GM21515 (cell line): Measurements from ENCODE around the gene TRIM49D1.
"Not testable (repeated sequence)": the region's sequence is repeated elsewhere in the genome, so short reads cannot be mapped to it uniquely, and the experiment has no call there.

Experiments
- ATAC-seq: cut with Tn5 transposase; IDR thresholded peaks from one replicate; pipeline ENCODE4 v1.9.1; 2021; ENCODE audit not compliant: unreplicated experiment

TRIM49D1 gene, protein sequence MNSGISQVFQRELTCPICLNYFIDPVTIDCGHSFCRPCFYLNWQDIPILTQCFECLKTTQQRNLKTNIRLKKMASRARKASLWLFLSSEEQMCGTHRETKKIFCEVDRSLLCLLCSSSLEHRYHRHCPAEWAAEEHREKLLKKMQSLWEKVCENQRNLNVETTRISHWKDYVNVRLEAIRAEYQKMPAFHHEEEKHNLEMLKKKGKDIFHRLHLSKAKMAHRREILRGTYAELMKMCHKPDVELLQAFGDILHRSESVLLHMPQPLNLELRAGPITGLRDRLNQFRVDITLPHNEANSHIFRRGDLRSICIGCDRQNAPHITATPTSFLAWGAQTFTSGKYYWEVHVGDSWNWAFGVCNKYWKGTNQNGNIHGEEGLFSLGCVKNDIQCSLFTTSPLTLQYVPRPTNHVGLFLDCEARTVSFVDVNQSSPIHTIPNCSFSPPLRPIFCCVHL

GRCh38 chr11:89922195-89922660, at the start of gene TRIM49D1:
TRIM49D1 (minus strand) TSS chr11:89922245; CDS start chr11:89917710, 4,535 bp downstream.
- ATAC-seq: no peak

DNA sequence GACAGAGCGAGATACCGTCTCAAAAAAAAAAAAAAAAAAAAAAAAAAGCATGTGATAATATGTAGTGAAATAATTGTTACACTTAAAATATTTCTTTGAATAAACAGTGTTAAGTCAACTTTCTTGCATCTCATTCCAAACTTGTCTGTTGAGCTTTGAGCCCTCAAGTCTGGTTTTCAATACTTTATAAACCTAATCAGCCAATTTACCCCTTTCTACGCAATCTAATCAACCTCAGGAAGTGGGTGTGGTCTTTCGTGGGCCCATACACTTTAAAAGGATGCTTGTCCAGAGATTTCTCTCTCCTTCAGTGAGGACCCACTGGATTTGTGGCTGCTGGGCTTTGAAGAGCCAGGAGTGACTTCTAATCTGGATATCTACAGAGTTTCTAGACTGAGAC, 43.7 kb upstream of the TRIM49D1 start, which contains the start of gene TRIM64:
Gene TRIM64, plus strand, starts transcription at position 301 of the 400 bp plus-strand sequence. CDS start 2,467 bp downstream, outside the sequence.
- ATAC-seq: not testable (repeated sequence)

GRCh38 chr11:89960833-89961232, 38.8 kb upstream of the TRIM49D1 start:
- ATAC-seq: not testable (repeated sequence)

GRCh38 chr11:89923764-89924163, 1.7 kb upstream of the TRIM49D1 start, which contains the start of gene TRIM49D2:
TRIM49D2 (plus strand) TSS chr11:89924064; CDS start chr11:89926762, 2,698 bp downstream.
- ATAC-seq: not testable (repeated sequence)

- ATAC-seq: not testable (repeated sequence)
These were observed 21.2 kb downstream of the TRIM49D1 start for GRCh38 chr11:89900809-89901208.

DNA sequence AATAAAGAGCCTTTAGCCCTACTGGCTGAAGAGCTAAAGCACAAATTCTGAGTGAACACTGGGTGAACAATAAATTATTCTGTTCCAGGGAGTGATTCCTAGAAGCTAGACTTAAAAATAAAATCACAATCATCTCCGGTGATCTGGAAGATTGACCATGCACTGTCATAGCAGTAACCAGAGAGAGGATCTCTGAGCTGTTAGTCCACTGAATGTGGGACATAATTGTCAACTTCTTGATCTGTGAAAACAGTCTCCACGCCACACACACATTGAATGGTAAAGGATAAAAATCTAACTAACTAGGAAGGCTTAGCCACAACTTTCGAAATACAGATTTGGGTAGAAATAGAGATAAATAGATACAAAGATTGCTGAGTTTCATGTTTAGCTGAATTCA, 28.8 kb downstream of the TRIM49D1 start:
- ATAC-seq: not testable (repeated sequence)

DNA sequence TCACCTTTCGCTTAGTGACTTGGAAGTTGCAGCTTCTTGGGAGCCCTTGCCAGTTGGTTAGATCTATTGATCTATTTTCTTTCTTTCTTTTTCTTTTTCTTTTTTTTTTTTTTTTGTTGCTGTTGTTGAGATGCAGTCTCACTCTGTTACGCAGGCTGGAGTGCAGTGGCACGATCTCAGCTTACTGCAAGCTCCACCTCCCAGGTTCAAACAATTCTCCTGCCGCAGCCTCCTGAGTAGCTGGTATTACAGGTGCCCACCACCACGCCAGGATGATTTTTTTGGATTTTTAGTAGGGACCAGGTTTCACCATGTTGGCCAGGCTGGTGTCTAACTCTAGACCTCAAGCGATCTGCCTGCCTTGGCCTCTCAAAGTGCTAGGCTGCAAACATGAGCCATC, 44.5 kb downstream of the TRIM49D1 start:
- not testable (repeated sequence) for ATAC-seq

DNA sequence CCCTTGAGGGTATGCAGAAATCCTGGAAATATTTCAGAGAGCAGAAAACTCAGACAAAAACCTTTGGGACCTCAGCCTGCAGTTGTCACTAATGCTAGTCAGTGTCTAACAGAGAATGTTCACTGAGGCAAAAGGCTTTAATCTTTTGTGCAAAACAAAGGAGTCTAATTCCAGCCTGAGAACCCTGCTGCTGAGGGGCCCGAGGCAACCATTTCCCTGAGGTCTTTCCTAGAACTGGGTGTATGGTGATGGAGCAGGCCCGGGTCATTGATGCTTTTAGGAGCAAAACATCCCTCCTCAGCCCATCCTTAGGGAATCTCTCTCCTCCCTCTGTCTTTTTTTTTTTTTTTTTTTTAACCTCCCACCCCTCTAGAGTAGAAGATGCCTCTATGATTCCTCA, 49.5 kb downstream of the TRIM49D1 start:
- not testable (repeated sequence) for ATAC-seq

GRCh38 chr11:89865223-89865622, 56.8 kb downstream of the TRIM49D1 start:
- not testable (repeated sequence) for ATAC-seq

GRCh38 chr11:89863906-89864704, 57.9 kb downstream of the TRIM49D1 start:
- ATAC-seq: not testable (repeated sequence)
